RWPE1 (cell line): Measurements from ENCODE around the gene CTRL.

Experiments
- CTCF ChIA-PET: fragments of 350-600 bp; sonication (Branson Sonifier 250); formaldehyde crosslinking; extraction: SDS; loops from one replicate; lab custom pipeline; 2021; lab: Yijun Ruan, JAX
- POLR2A ChIA-PET: fragments of 400-600 bp; formaldehyde crosslinking; extraction: SDS; loops from one replicate; lab custom pipeline; 2020; ENCODE audit warnings: antibody characterized with exemption; ENCODE audit not compliant: low non-redundant PET; lab: Yijun Ruan, JAX
- DNase-seq: peaks from one replicate; pipeline ENCODE4 v3.0.0; 2012; ENCODE audit warnings: low spot score
- H3K27ac ChIP-seq: fragments of 450-650 bp; 2 replicates; pipeline ENCODE4 v1.5.1; 2017
- CTCF ChIP-seq: fragments of 450-650 bp; conservative IDR thresholded peaks from 2 replicates; pipeline ENCODE4 v1.5.1; 2017; ENCODE audit warnings: low read depth, mild to moderate bottlenecking

Gene CTRL

GRCh38 chr16:67927131-67927941 is 4.3 kb downstream of the CTRL start:
- POLR2A ChIA-PET: no interaction called here
- no peak for TF ChIP-seq CTCF
- DNase-seq: no peak
- CTCF ChIA-PET: interaction anchor here (0.6 to 3.3 kb wide), 6 partner anchors 15 to 407 kb away, joined by 3 to 19 read pairs (median 6); no protein-coding TSS in a partner anchor
- H3K27ac ChIP-seq: peak overlapping the region; percentile 73

- peak; percentile 36 for DNase-seq
- peak overlapping the region; percentile 73 for H3K27ac ChIP-seq
- CTCF ChIA-PET: interaction anchor here (0.8 to 3.3 kb wide), 4 partner anchors 8 to 110 kb away, joined by 4 to 19 read pairs (median 12); no protein-coding TSS in a partner anchor
Observed at GRCh38 chr16:67926181-67926750, 5.4 kb downstream of the CTRL start.

DNA sequence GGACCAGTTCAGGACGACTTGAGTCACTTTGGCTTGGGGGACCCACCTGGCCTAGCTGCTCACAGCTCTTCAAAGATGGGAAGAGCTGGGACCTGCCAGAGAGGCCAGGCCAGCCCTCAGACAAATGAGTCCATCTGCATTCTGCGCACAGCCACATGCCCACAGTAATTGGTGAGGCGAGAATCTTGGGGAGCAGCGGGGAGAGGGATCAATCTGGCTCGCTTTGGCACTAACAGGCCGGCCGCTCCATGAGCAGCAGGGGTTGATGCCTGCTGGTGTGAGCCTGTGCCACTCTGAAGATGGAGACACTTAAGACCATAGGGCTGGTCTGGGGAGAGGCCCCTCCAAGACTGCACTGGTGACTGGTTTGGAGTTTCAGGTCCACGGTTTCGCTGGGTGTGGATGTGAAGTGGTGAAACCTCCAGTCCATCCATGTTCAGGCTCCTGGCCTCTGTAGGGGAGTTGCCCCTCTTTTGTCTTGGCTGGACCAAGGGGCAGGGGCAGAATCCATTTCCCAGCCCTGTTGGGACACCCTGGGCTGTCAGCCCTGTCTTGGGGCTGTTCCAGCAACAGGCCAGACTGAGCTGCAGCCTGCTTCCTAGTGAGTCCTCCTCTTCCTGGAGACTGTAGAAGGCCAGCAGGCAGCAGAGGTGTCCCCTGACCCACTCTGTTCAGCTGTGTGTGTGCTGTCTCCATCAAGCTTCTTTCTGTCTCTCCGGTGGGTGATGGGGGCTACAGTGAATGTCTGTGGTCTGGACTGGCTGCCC is 7.3 kb downstream of the CTRL start:
- peak overlapping the region; percentile 8; the same call in 1 of the 2 replicates for H3K27ac ChIP-seq
- ChIA-PET CTCF (interaction anchor here (0.9 kb wide), 1 partner anchor 41 kb away, joined by 4 read pairs; no protein-coding TSS in a partner anchor), POLR2A (no interaction called here)
- no peak for DNase-seq
- TF ChIP-seq CTCF: no peak

More at GRCh38 chr16:67926181-67926750, 5.4 kb downstream of the CTRL start:
- TF ChIP-seq CTCF: 0 out of 2 replicates have a peak, but pooled peaks have one; percentile 12
- POLR2A ChIA-PET: interaction anchor here (0.5 kb wide), 1 partner anchor 110 kb away, joined by 7 read pairs; no protein-coding TSS in a partner anchor

- no peak for DNase-seq
- H3K27ac ChIP-seq: peak overlapping the region; percentile 8
- ChIA-PET CTCF (interaction anchor here (0.7 to 1.5 kb wide), 2 partner anchors 105 to 107 kb away, joined by 3 to 8 read pairs; no protein-coding TSS in a partner anchor), POLR2A (no interaction called here)
- no peak for TF ChIP-seq CTCF
Observed at GRCh38 chr16:67923414-67924116, 8.1 kb downstream of the CTRL start.

DNA sequence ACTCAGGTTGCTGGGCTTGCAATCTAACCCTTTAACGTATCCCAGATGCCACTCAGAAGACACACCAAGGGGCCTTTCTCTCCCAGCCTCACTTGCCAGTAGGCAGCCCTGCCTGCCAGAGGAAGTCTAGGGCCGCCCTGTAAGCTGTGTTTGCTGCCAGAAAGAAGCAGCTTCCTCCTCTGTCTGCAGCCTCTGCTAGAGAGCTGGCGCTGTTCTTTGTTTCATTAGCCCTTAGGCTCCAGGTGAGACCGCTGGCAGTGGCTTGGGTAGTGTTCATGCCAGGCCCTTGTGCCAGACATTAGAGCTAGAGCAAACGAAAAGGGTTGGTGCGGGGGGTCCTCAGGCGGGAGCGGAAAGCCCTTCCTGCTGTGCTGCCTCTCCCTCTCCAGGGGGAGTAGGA is 8.9 kb downstream of the CTRL start:
- POLR2A ChIA-PET: no interaction called here
- H3K27ac ChIP-seq: peak overlapping the region; percentile 31
- no peak for DNase-seq
- TF ChIP-seq CTCF: no peak
- CTCF ChIA-PET: interaction anchor here (0.7 to 1.5 kb wide), 2 partner anchors 104 to 106 kb away, joined by 3 to 8 read pairs; no protein-coding TSS in a partner anchor
